ENCODE measurements around the gene GPR162. TPM values are rescaled to one million over a fixed set of nuclear protein-coding genes. Genes with fewer than 3 reads are reported as not detected.

GPR162 gene
- total and polyA plus RNA-seq, 4 donors: 0.59 to 2.4 (median 1.7) TPM

- DNase-seq (ENCODE audit: low spot score): peak; percentile 66
- peaks cover 0 to 38% (median 28%) of the 10 kb centered on the region in 4 donors for H3K4me1 ChIP-seq (ENCODE audit: control insufficient read depth in 4 of 4, insufficient read depth in 4 of 4, low read length in 3 of 4)
- TF ChIP-seq FOXA1 (IDR thresholded peaks at IDR 0.05) (no peak), SP1 (IDR thresholded peaks at IDR 0.05) (peak; percentile 52), RXRA (IDR thresholded peaks at IDR 0.05) (peak in 1 of 2 donors; percentile 20)
- no peaks in the 10 kb centered on the region for H3K9me3 ChIP-seq (ENCODE audit: control insufficient read depth in 4 of 4, low read length in 3 of 4)
- H3K36me3 ChIP-seq (ENCODE audit: control insufficient read depth in 4 of 4, insufficient read depth in 3 of 4, low read depth in 1 of 4, low read length in 3 of 4): no peaks in the 10 kb centered on the region
- H3K4me3 ChIP-seq (ENCODE audit: low read depth in 1 of 3, low read length in 3 of 3): peak overlapping the region in 2 of 3 donors; percentile 14 to 71
- H3K27ac ChIP-seq (ENCODE audit: low read depth in 1 of 2, low read length in 2 of 2): peak overlapping the region; percentile 60 to 72
- H3K27me3 ChIP-seq (ENCODE audit: control insufficient read depth in 4 of 4, insufficient read depth in 4 of 4, low read length in 3 of 4): no peaks in the 10 kb centered on the region
- WGBS: 50% methylated on average over 10 of the region's 10 CpGs
- peak overlapping the region in 1 of 2 donors; percentile 77 for H3K9ac ChIP-seq (ENCODE audit: low read depth in 1 of 2, low read length in 2 of 2)
These were observed 3.4 kb upstream of the GPR162 start for GRCh38 chr12:6818222-6818621.

DNA sequence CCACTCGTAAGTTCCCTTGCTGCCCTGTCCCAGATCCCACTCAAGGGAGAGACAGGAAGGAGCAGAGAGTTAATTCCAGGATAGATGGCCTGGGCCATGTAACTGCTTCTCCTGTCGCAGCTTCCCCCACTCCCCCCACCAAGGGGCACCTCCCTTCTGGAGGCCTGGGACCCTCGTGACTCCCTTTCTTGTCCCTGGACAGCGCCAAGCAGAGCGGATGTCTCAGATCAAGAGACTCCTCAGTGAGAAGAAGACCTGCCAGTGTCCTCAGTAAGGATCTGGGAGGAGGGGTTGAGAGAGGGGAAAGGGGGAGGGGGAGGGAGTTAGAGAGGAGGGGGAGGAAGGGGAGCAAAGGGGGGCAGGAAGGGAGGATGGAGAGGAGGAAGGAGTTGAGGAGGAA is 3.0 kb upstream of the GPR162 start:
- TF ChIP-seq GABPA (IDR thresholded peaks at IDR 0.05 in 1 of 2, conservative IDR thresholded peaks at IDR 0.05 in 1 of 2): no peak
- TF ChIP-seq, protein P1, sequence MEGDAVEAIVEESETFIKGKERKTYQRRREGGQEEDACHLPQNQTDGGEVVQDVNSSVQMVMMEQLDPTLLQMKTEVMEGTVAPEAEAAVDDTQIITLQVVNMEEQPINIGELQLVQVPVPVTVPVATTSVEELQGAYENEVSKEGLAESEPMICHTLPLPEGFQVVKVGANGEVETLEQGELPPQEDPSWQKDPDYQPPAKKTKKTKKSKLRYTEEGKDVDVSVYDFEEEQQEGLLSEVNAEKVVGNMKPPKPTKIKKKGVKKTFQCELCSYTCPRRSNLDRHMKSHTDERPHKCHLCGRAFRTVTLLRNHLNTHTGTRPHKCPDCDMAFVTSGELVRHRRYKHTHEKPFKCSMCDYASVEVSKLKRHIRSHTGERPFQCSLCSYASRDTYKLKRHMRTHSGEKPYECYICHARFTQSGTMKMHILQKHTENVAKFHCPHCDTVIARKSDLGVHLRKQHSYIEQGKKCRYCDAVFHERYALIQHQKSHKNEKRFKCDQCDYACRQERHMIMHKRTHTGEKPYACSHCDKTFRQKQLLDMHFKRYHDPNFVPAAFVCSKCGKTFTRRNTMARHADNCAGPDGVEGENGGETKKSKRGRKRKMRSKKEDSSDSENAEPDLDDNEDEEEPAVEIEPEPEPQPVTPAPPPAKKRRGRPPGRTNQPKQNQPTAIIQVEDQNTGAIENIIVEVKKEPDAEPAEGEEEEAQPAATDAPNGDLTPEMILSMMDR (IDR thresholded peaks at IDR 0.05; ENCODE audit: low read depth, low read length, missing input control): no peak
- no peak for TF ChIP-seq RXRA (IDR thresholded peaks at IDR 0.05)
- H3K27me3 ChIP-seq (ENCODE audit: control insufficient read depth in 4 of 4, insufficient read depth in 4 of 4, low read length in 3 of 4): no peaks in the 10 kb centered on the region
- DNase-seq (ENCODE audit: low spot score): no peak
- H3K27ac ChIP-seq (ENCODE audit: low read depth in 1 of 2, low read length in 2 of 2): peak overlapping the region; percentile 60 to 72
- peak overlapping the region in 2 of 3 donors; percentile 26 to 71 for H3K4me3 ChIP-seq (ENCODE audit: low read depth in 1 of 3, low read length in 3 of 3)
- H3K9me3 ChIP-seq (ENCODE audit: control insufficient read depth in 4 of 4, low read length in 3 of 4): no peaks in the 10 kb centered on the region
- 59% methylated on average over 5 of the region's 5 CpGs for WGBS
- peak overlapping the region in 1 of 2 donors; percentile 77 for H3K9ac ChIP-seq (ENCODE audit: low read depth in 1 of 2, low read length in 2 of 2)
- H3K4me1 ChIP-seq (ENCODE audit: control insufficient read depth in 4 of 4, insufficient read depth in 4 of 4, low read length in 3 of 4): peaks cover 0 to 38% (median 28%) of the 10 kb centered on the region in 4 donors
- H3K36me3 ChIP-seq (ENCODE audit: control insufficient read depth in 4 of 4, insufficient read depth in 3 of 4, low read depth in 1 of 4, low read length in 3 of 4): no peaks in the 10 kb centered on the region

DNA sequence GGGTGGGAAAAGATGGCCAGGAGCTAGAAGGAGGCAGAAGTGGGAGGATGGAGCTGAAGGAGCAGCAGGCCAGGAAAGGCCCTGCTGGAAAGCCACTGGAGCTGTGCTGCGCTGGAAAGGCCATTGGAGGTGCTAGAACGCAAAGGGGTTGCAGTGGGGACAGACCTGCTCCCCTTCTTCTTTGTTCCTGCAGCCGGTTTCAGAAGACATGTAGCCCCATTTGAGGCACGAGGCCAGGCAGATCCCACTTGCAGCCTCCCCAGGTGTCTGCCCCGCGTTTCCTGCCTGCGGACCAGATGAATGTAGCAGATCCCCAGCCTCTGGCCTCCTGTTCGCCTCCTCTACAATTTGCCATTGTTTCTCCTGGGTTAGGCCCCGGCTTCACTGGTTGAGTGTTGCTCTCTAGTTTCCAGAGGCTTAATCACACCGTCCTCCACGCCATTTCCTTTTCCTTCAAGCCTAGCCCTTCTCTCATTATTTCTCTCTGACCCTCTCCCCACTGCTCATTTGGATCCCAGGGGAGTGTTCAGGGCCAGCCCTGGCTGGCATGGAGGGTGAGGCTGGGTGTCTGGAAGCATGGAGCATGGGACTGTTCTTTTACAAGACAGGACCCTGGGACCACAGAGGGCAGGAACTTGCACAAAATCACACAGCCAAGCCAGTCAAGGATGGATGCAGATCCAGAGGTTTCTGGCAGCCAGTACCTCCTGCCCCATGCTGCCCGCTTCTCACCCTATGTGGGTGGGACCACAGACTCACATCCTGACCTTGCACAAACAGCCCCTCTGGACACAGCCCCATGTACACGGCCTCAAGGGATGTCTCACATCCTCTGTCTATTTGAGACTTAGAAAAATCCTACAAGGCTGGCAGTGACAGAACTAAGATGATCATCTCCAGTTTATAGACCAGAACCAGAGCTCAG is 2.3 kb upstream of the GPR162 start:
- peak overlapping the region; percentile 60 to 72 for H3K27ac ChIP-seq (ENCODE audit: low read depth in 1 of 2, low read length in 2 of 2)
- TF ChIP-seq RAD21 (IDR thresholded peaks at IDR 0.05) (no peak), NR2F2 (IDR thresholded peaks at IDR 0.05) (no peak), EGR1 (IDR thresholded peaks at IDR 0.05; ENCODE audit: low read depth in 2 of 2) (no peak), TAF1 (conservative IDR thresholded peaks at IDR 0.05) (no peak)
- H3K4me3 ChIP-seq (ENCODE audit: low read depth in 1 of 3, low read length in 3 of 3): peak overlapping the region in 2 of 3 donors; percentile 26 to 71
- no peak for DNase-seq (ENCODE audit: low spot score)
- H3K4me1 ChIP-seq (ENCODE audit: control insufficient read depth in 4 of 4, insufficient read depth in 4 of 4, low read length in 3 of 4): peaks cover 0 to 38% (median 28%) of the 10 kb centered on the region in 4 donors
- 75% methylated on average over 13 of the region's 13 CpGs for WGBS
- H3K27me3 ChIP-seq (ENCODE audit: control insufficient read depth in 4 of 4, insufficient read depth in 4 of 4, low read length in 3 of 4): no peaks in the 10 kb centered on the region
- H3K9me3 ChIP-seq (ENCODE audit: control insufficient read depth in 4 of 4, low read length in 3 of 4): no peaks in the 10 kb centered on the region
- peak overlapping the region in 1 of 2 donors; percentile 77 for H3K9ac ChIP-seq (ENCODE audit: low read depth in 1 of 2, low read length in 2 of 2)
- no peaks in the 10 kb centered on the region for H3K36me3 ChIP-seq (ENCODE audit: control insufficient read depth in 4 of 4, insufficient read depth in 3 of 4, low read depth in 1 of 4, low read length in 3 of 4)

- peak overlapping the region; percentile 40 to 72 for H3K27ac ChIP-seq (ENCODE audit: low read depth in 1 of 2, low read length in 2 of 2)
- H3K4me3 ChIP-seq (ENCODE audit: low read depth in 1 of 3, low read length in 3 of 3): peak overlapping the region in 2 of 3 donors; percentile 4 to 40
- 51% methylated on average over 5 of the region's 5 CpGs for WGBS
- peaks cover 0 to 38% (median 29%) of the 10 kb centered on the region in 4 donors for H3K4me1 ChIP-seq (ENCODE audit: control insufficient read depth in 4 of 4, insufficient read depth in 4 of 4, low read length in 3 of 4)
- no peaks in the 10 kb centered on the region for H3K27me3 ChIP-seq (ENCODE audit: control insufficient read depth in 4 of 4, insufficient read depth in 4 of 4, low read length in 3 of 4)
- H3K9me3 ChIP-seq (ENCODE audit: control insufficient read depth in 4 of 4, low read length in 3 of 4): no peaks in the 10 kb centered on the region
- H3K9ac ChIP-seq (ENCODE audit: low read depth in 1 of 2, low read length in 2 of 2): peak overlapping the region in 1 of 2 donors; percentile 23
- no peaks in the 10 kb centered on the region for H3K36me3 ChIP-seq (ENCODE audit: control insufficient read depth in 4 of 4, insufficient read depth in 3 of 4, low read depth in 1 of 4, low read length in 3 of 4)
- no peak for DNase-seq (ENCODE audit: low spot score)
- TF ChIP-seq NR2F2 (IDR thresholded peaks at IDR 0.05) (no peak), YY1 (IDR thresholded peaks at IDR 0.05) (no peak), JUND (IDR thresholded peaks at IDR 0.05) (no peak), SP1 (IDR thresholded peaks at IDR 0.05) (no peak), TAF1 (conservative IDR thresholded peaks at IDR 0.05) (no peak), HNF4A (conservative IDR thresholded peaks at IDR 0.05) (no peak), HNF4G (IDR thresholded peaks at IDR 0.05) (no peak), EGR1 (IDR thresholded peaks at IDR 0.05; ENCODE audit: low read depth in 2 of 2) (no peak), GABPA (IDR thresholded peaks at IDR 0.05 in 1 of 2, conservative IDR thresholded peaks at IDR 0.05 in 1 of 2) (no peak), RXRA (IDR thresholded peaks at IDR 0.05) (no peak)
- TF ChIP-seq, protein P1 (IDR thresholded peaks at IDR 0.05; ENCODE audit: low read depth, low read length, missing input control): no peak
- TF ChIP-seq, protein P2, sequence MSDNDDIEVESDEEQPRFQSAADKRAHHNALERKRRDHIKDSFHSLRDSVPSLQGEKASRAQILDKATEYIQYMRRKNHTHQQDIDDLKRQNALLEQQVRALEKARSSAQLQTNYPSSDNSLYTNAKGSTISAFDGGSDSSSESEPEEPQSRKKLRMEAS (IDR thresholded peaks at IDR 0.05): no peak
- TF ChIP-seq, protein P3, sequence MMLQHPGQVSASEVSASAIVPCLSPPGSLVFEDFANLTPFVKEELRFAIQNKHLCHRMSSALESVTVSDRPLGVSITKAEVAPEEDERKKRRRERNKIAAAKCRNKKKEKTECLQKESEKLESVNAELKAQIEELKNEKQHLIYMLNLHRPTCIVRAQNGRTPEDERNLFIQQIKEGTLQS (IDR thresholded peaks at IDR 0.05): no peak
These were observed 1.5 kb upstream of the GPR162 start for GRCh38 chr12:6820166-6820565.
